ENCODE data around the gene LMNTD2. TPM values are rescaled to one million over a fixed set of nuclear protein-coding genes. Genes with fewer than 3 reads are reported as not detected.

Gene LMNTD2
- total and polyA plus RNA-seq, 2 of the 13 experiments (the other 11 are each of a cell fraction or from before 2014, with no cell fraction given), result 1.1 to 3.1 TPM

GRCh38 chr11:568306-569157 is 8.0 kb upstream of the LMNTD2 start (continued):
- no peak for TF ChIP-seq TIGD3 (CRISPR knock-in tag; IDR thresholded peaks at IDR 0.05; ENCODE audit: borderline replicate concordance)
- TF ChIP-seq, protein P1, sequence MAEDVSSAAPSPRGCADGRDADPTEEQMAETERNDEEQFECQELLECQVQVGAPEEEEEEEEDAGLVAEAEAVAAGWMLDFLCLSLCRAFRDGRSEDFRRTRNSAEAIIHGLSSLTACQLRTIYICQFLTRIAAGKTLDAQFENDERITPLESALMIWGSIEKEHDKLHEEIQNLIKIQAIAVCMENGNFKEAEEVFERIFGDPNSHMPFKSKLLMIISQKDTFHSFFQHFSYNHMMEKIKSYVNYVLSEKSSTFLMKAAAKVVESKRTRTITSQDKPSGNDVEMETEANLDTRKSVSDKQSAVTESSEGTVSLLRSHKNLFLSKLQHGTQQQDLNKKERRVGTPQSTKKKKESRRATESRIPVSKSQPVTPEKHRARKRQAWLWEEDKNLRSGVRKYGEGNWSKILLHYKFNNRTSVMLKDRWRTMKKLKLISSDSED (CRISPR knock-in tag; IDR thresholded peaks at IDR 0.05), result no peak
- no peak for TF ChIP-seq ATRX (CRISPR knock-in tag; IDR thresholded peaks at IDR 0.05; ENCODE audit: borderline replicate concordance)
- no peak for TF ChIP-seq ZNF430 (CRISPR knock-in tag; IDR thresholded peaks at IDR 0.05)
- TF ChIP-seq HOXA9 (CRISPR knock-in tag; IDR thresholded peaks at IDR 0.05; ENCODE audit: borderline replicate concordance), result no peak
- no peak for TF ChIP-seq CAMTA2 (CRISPR knock-in tag; IDR thresholded peaks at IDR 0.05; ENCODE audit: borderline replicate concordance)
- no peak for TF ChIP-seq SUZ12 (IDR thresholded peaks at IDR 0.05; ENCODE audit: low read depth, low read length)
- TF ChIP-seq FIP1L1 (IDR thresholded peaks at IDR 0.05; ENCODE audit: borderline replicate concordance, insufficient read depth, low read depth, low read length), result no peak
- TF ChIP-seq, protein P2, sequence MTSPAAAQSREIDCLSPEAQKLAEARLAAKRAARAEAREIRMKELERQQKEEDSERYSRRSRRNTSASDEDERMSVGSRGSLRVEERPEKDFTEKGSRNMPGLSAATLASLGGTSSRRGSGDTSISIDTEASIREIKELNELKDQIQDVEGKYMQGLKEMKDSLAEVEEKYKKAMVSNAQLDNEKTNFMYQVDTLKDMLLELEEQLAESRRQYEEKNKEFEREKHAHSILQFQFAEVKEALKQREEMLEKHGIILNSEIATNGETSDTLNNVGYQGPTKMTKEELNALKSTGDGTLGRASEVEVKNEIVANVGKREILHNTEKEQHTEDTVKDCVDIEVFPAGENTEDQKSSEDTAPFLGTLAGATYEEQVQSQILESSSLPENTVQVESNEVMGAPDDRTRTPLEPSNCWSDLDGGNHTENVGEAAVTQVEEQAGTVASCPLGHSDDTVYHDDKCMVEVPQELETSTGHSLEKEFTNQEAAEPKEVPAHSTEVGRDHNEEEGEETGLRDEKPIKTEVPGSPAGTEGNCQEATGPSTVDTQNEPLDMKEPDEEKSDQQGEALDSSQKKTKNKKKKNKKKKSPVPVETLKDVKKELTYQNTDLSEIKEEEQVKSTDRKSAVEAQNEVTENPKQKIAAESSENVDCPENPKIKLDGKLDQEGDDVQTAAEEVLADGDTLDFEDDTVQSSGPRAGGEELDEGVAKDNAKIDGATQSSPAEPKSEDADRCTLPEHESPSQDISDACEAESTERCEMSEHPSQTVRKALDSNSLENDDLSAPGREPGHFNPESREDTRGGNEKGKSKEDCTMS (CRISPR knock-in tag; conservative IDR thresholded peaks at IDR 0.05), result no peak
- no peak for TF ChIP-seq STAG1 (CRISPR knock-in tag; IDR thresholded peaks at IDR 0.05)
- 0 out of 2 replicates have a peak, but pooled peaks have one; percentile 2 for TF ChIP-seq ISL2 (CRISPR knock-in tag; IDR thresholded peaks at IDR 0.05)
- TF ChIP-seq PRPF4 (IDR thresholded peaks at IDR 0.05; ENCODE audit: low read depth, low read length, poor library complexity, severe bottlenecking), result no peak
- no peak for TF ChIP-seq ZEB1 (IDR thresholded peaks at IDR 0.05; ENCODE audit: insufficient replicate concordance, low read depth)
- TF ChIP-seq, protein P3, sequence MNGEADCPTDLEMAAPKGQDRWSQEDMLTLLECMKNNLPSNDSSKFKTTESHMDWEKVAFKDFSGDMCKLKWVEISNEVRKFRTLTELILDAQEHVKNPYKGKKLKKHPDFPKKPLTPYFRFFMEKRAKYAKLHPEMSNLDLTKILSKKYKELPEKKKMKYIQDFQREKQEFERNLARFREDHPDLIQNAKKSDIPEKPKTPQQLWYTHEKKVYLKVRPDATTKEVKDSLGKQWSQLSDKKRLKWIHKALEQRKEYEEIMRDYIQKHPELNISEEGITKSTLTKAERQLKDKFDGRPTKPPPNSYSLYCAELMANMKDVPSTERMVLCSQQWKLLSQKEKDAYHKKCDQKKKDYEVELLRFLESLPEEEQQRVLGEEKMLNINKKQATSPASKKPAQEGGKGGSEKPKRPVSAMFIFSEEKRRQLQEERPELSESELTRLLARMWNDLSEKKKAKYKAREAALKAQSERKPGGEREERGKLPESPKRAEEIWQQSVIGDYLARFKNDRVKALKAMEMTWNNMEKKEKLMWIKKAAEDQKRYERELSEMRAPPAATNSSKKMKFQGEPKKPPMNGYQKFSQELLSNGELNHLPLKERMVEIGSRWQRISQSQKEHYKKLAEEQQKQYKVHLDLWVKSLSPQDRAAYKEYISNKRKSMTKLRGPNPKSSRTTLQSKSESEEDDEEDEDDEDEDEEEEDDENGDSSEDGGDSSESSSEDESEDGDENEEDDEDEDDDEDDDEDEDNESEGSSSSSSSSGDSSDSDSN (CRISPR knock-in tag; IDR thresholded peaks at IDR 0.05), result peak; percentile 6; the same call in 1 of the 2 replicates
- no peak for TF ChIP-seq GLI4 (CRISPR knock-in tag; IDR thresholded peaks at IDR 0.05; ENCODE audit: borderline replicate concordance)
- no peak for TF ChIP-seq KDM5B (CRISPR knock-in tag; IDR thresholded peaks at IDR 0.05; ENCODE audit: borderline replicate concordance)
- TF ChIP-seq ZC3H13 (CRISPR knock-in tag; IDR thresholded peaks at IDR 0.05), result no peak; the same call in 1 of the 2 replicates
- peak; percentile 47; the same call in 1 of the 2 replicates for TF ChIP-seq RFXAP (CRISPR knock-in tag; IDR thresholded peaks at IDR 0.05; ENCODE audit: borderline replicate concordance)
- no peak for TF ChIP-seq RBM39 (IDR thresholded peaks at IDR 0.05; ENCODE audit: low read depth, low read length, poor library complexity, severe bottlenecking)
- TF ChIP-seq SP1 (IDR thresholded peaks at IDR 0.05), result no peak
- TF ChIP-seq SP1 (CRISPR knock-in tag; IDR thresholded peaks at IDR 0.05), result peak; percentile 88
- no peak for TF ChIP-seq ZNF138 (CRISPR knock-in tag; IDR thresholded peaks at IDR 0.05; ENCODE audit: low read depth)

Data from HepG2 (cell line).